Breast epithelium (tissue), 4 donors: ENCODE data around the gene RUVBL1. TPM values are rescaled to one million over a fixed set of nuclear protein-coding genes. Genes with fewer than 3 reads are reported as not detected.

ENCODE experiments used
- DNase-seq, 2 donors: peaks; one replicate each; pipeline ENCODE4 v3.0.0-alpha.2; 2019; ENCODE audit warnings: low spot score in 2 of 2
- H3K27ac ChIP-seq, 2 donors: fragments of 200-600 bp; sonication (generic) in 1 of 2; one replicate each; pipeline ENCODE4 v1.5.1; 2016 to 2019; ENCODE audit warnings: mild to moderate bottlenecking in 1 of 2
- H3K27me3 ChIP-seq, 2 donors: fragments of 200-600 bp; sonication (generic) in 1 of 2; one replicate each; pipeline versions ENCODE4 v1.5.1 to v1.6.0; 2017 to 2019; ENCODE audit warnings: control low read depth in 1 of 2, mild to moderate bottlenecking in 1 of 2
- H3K36me3 ChIP-seq: fragments of 200-600 bp; one replicate; pipeline ENCODE4 v1.5.1; 2019
- H3K4me1 ChIP-seq, 2 donors: fragments of 200-600 bp; sonication (generic); one replicate each; pipeline ENCODE4 v1.5.1; 2016 to 2019; ENCODE audit warnings: control low read depth in 1 of 2
- H3K4me3 ChIP-seq, 3 donors: fragments of 200-600 bp; sonication (generic); 1 replicate in 2 of 3; 2 replicates in 1 of 3; pipeline ENCODE4 v1.5.1; 2016 to 2019; ENCODE audit warnings: mild to moderate bottlenecking in 3 of 3, moderate library complexity in 2 of 3
- H3K9me3 ChIP-seq, 2 donors: fragments of 200-600 bp; sonication (generic) in 1 of 2; one replicate each; pipeline ENCODE4 v1.5.1; 2016 to 2019; ENCODE audit warnings: control low read depth in 1 of 2
- POLR2A ChIP-seq: fragments of 450-650 bp; IDR thresholded peaks from one replicate; pipeline ENCODE4 v1.6.1; 2016; ENCODE audit warnings: antibody characterized with exemption, mild to moderate bottlenecking, moderate library complexity
- POLR2AphosphoS5 ChIP-seq, 3 donors: sonication (generic); formaldehyde crosslinking; IDR thresholded peaks; one replicate each; pipeline ENCODE4 v1.6.1; 2017; ENCODE audit warnings: antibody characterized with exemption in 3 of 3
- intact Hi-C: fragments of 100-400 bp; cut with DNase I; formaldehyde crosslinking; loops from one replicate; pipeline ENCODE4 v1.15.1; 2023; ENCODE audit warnings: low total_unique reads
- total RNA-seq, 3 donors: library from RNA; depleted of rRNA; stranded (reverse); fragments of >200 nt; gene quantifications; one replicate each; pipeline ENCODE4 v1.1.0, GENCODE V29; 2016
- TF ChIP-seq, protein P1 (sequence below), 3 donors: fragments of 450-650 bp; IDR thresholded peaks; one replicate each; pipeline ENCODE4 v1.5.1; 2016 to 2017; ENCODE audit warnings: antibody characterized with exemption in 3 of 3, mild to moderate bottlenecking in 3 of 3, moderate library complexity in 3 of 3

The RUVBL1 gene
- total RNA-seq, 3 donors from 2014 or later: 17.8 to 50.5 (median 36.0) TPM

DNA sequence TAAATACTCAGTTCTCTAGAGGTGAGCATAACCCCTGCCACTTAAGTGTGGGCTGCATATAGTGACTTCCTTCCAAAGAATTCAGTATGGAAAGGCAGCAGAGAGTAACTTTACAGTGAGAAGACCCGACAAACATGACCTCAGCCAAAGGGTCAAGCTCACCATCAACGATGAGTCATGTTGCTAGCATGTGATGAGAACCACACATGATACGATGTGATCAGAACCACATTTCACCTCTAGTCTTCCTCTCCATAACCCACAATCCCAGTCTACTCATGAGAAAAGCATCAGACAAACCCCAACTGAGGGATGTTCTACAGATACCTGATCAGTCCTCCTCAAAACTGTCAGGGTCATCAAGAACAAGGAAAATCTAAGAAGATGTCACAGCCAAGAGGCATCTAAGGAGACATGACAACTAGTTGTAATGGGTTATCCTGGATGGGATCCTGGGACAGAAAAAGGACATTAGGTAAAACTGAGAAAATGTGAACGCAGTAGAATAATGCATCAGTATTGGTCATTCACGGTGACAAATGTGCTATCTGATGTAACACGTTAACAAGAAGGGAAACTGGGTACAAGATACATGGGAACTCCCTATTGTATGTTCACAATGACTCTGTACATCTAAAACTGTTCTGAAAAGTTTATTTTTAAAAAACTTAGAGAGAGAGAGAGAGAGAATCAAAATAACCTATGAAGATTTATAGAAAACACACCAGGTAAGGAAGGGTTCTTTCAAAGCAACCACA, 43.1 kb downstream of the RUVBL1 start:
- H3K4me1 ChIP-seq: no peaks in the 10 kb centered on the region
- no peaks in the 10 kb centered on the region for H3K36me3 ChIP-seq
- H3K27me3 ChIP-seq: no peaks in the 10 kb centered on the region
- intact Hi-C loops: loop anchor here (10.0 kb wide), 1 partner anchor 404 kb away; no protein-coding TSS in a partner anchor
- no peaks in the 10 kb centered on the region for H3K9me3 ChIP-seq
- no peak for TF ChIP-seq POLR2A
- no peak for TF ChIP-seq POLR2AphosphoS5 (IDR thresholded peaks at IDR 0.05)
- TF ChIP-seq, protein P1, sequence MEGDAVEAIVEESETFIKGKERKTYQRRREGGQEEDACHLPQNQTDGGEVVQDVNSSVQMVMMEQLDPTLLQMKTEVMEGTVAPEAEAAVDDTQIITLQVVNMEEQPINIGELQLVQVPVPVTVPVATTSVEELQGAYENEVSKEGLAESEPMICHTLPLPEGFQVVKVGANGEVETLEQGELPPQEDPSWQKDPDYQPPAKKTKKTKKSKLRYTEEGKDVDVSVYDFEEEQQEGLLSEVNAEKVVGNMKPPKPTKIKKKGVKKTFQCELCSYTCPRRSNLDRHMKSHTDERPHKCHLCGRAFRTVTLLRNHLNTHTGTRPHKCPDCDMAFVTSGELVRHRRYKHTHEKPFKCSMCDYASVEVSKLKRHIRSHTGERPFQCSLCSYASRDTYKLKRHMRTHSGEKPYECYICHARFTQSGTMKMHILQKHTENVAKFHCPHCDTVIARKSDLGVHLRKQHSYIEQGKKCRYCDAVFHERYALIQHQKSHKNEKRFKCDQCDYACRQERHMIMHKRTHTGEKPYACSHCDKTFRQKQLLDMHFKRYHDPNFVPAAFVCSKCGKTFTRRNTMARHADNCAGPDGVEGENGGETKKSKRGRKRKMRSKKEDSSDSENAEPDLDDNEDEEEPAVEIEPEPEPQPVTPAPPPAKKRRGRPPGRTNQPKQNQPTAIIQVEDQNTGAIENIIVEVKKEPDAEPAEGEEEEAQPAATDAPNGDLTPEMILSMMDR (IDR thresholded peaks at IDR 0.05): no peak
- H3K27ac ChIP-seq: no peak overlapping the region
- DNase-seq: no peak
- no peak overlapping the region for H3K4me3 ChIP-seq

DNA sequence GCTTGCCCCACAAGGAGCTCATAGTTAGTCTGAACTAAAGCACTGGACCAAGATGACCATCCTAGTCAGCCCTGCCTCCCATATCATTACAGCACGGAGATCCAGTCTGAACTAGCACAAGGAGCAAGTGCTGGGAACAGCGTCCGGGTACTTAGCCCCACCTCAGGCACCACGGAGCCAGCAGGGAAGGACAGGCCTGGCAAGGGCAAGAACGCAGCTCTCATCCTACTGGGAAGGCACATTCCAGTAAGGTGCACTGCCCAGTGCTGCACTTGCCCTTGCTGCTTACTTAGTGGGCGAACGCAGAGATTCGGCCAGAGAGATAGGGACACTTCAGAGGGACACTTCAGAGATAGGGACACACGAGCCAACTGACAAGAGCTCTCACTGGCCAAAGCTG, 43.8 kb downstream of the RUVBL1 start:
- no peaks in the 10 kb centered on the region for H3K9me3 ChIP-seq
- DNase-seq: no peak
- no peaks in the 10 kb centered on the region for H3K27me3 ChIP-seq
- intact Hi-C loops: loop anchor here (10.0 kb wide), 1 partner anchor 405 kb away; no protein-coding TSS in a partner anchor
- no peak overlapping the region for H3K4me3 ChIP-seq
- TF ChIP-seq, protein P1 (IDR thresholded peaks at IDR 0.05): no peak
- no peak for TF ChIP-seq POLR2AphosphoS5 (IDR thresholded peaks at IDR 0.05)
- no peak for TF ChIP-seq POLR2A
- H3K4me1 ChIP-seq: no peaks in the 10 kb centered on the region
- H3K27ac ChIP-seq: no peak overlapping the region
- H3K36me3 ChIP-seq: no peaks in the 10 kb centered on the region

DNA sequence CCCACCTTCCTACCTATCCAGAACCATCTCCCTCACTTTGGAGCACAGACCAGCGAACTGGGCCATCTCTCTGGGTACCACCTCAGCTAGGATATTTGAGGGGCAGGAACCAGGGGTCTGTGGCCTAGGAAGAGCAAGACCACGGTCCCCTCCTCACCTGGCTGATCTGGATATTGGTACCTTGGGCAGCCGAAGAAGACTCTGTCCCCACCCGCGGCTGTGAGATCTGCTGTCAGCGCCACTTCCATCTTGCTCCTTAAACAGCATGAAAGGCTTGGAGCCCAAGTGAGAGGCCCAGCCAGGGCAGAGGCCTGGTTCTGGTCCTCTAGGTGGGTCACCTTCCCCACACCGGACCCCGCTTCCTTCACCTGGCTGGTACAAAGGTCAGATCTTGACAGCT, 44.7 kb downstream of the RUVBL1 start:
- intact Hi-C loops: no loop called here
- H3K27me3 ChIP-seq: no peaks in the 10 kb centered on the region
- DNase-seq: no peak
- H3K4me3 ChIP-seq: no peak overlapping the region
- H3K36me3 ChIP-seq: no peaks in the 10 kb centered on the region
- TF ChIP-seq, protein P1 (IDR thresholded peaks at IDR 0.05): no peak
- TF ChIP-seq POLR2AphosphoS5 (IDR thresholded peaks at IDR 0.05): no peak
- no peak for TF ChIP-seq POLR2A
- H3K9me3 ChIP-seq: no peaks in the 10 kb centered on the region
- no peak overlapping the region for H3K27ac ChIP-seq
- H3K4me1 ChIP-seq: no peaks in the 10 kb centered on the region

DNA sequence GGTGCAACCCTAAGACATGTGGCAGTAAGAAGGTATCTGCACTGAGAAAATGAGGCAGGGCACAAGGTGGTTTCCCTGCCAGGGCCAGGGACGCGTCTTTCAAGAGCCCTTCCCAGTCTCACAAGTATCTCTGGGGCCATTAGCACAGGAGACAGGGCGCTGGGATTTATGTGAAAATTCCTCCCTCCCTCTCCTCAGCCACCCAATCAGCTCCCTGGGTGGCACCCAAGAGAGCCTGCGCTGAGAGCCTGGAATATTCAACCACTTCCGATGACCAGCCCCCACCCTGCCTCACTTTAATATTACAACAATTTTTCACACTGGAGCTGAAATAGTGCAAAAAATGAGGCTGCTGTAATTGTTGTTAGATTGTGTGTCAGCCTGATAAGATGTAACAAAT, 45.3 kb downstream of the RUVBL1 start:
- DNase-seq: no peak
- no peaks in the 10 kb centered on the region for H3K36me3 ChIP-seq
- H3K4me1 ChIP-seq: no peaks in the 10 kb centered on the region
- H3K27me3 ChIP-seq: no peaks in the 10 kb centered on the region
- no peak overlapping the region for H3K27ac ChIP-seq
- TF ChIP-seq POLR2AphosphoS5 (IDR thresholded peaks at IDR 0.05) (no peak), POLR2A (no peak)
- TF ChIP-seq, protein P1 (IDR thresholded peaks at IDR 0.05): no peak
- no peak overlapping the region for H3K4me3 ChIP-seq
- intact Hi-C loops: no loop called here
- H3K9me3 ChIP-seq: no peaks in the 10 kb centered on the region

DNA sequence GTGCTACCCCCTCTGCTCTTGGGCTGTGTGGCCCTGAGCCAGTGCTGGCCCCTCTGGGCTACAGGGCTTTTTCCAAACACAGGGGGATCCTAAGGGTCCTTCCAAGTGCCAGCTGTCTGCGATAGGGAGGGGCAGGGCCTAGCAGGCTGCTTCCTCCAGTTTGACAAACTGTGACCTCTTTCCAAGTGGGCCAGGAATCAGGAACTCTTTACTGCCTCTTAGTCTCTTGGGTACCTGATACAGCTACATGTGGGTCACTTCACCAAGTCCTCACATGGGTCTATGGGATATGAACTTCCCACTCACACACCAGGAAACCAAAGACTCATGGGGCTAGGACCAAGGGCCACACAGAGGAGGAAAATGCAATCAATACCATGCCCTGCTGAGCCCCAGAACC, 45.9 kb downstream of the RUVBL1 start:
- no peak overlapping the region for H3K27ac ChIP-seq
- intact Hi-C loops: no loop called here

More for the DNA sequence above, 45.9 kb downstream of the RUVBL1 start:
- no peak overlapping the region for H3K4me3 ChIP-seq
- DNase-seq: no peak
- H3K27me3 ChIP-seq: no peaks in the 10 kb centered on the region
- no peaks in the 10 kb centered on the region for H3K36me3 ChIP-seq
- no peaks in the 10 kb centered on the region for H3K4me1 ChIP-seq
- H3K9me3 ChIP-seq: no peaks in the 10 kb centered on the region
- TF ChIP-seq POLR2A: no peak
- no peak for TF ChIP-seq POLR2AphosphoS5 (IDR thresholded peaks at IDR 0.05)
- TF ChIP-seq, protein P1 (IDR thresholded peaks at IDR 0.05): no peak
